Breast epithelium (tissue), 3 donors: ENCODE results near the gene VWA2.

Experiments
- POLR2A ChIP-seq: fragments of 450-650 bp; IDR thresholded peaks from one replicate; pipeline ENCODE4 v1.6.1; 2016; ENCODE audit warnings: antibody characterized with exemption, mild to moderate bottlenecking, moderate library complexity
- POLR2AphosphoS5 ChIP-seq, 3 donors: sonication (generic); formaldehyde crosslinking; IDR thresholded peaks; one replicate each; pipeline ENCODE4 v1.6.1; 2017; ENCODE audit warnings: antibody characterized with exemption in 3 of 3
- TF ChIP-seq, protein P1 (sequence below), 3 donors: fragments of 450-650 bp; IDR thresholded peaks; one replicate each; pipeline ENCODE4 v1.5.1; 2016 to 2017; ENCODE audit warnings: antibody characterized with exemption in 3 of 3, mild to moderate bottlenecking in 3 of 3, moderate library complexity in 3 of 3

DNA sequence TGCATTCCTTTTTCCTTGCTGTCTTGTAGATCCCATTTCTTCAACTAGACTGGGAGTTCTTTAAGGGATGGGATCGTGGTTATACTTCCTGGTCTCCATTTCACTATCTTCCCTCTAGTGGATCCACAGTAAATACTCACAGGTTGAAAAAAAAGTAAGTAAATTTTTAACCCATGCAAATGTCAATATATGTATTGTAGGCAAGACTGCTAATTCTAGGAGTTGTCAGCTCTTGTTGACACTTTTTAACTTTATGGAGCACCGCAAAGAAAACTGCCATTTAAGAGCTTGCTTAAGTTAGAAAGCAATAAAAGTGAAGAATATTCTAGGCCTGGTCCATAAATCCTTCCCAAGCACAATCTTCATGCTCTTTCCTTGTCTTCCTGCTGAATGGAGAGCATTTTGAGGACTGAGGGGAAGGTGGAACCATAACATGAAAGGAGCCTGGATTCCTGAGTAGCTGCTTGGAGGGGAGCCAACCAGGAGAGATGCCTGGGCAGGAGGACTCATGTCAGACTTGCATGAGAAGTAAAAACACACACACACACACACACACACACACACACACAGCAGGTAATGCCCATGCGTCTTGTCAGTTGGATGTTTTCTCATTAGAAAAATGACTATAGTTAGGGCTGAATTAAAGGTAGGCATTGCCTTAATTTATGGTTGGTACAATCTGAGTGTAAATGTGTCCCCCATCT lies 32.2 kb downstream of the VWA2 start:
- TF ChIP-seq POLR2AphosphoS5 (IDR thresholded peaks at IDR 0.05), result no peak
- TF ChIP-seq, protein P1, sequence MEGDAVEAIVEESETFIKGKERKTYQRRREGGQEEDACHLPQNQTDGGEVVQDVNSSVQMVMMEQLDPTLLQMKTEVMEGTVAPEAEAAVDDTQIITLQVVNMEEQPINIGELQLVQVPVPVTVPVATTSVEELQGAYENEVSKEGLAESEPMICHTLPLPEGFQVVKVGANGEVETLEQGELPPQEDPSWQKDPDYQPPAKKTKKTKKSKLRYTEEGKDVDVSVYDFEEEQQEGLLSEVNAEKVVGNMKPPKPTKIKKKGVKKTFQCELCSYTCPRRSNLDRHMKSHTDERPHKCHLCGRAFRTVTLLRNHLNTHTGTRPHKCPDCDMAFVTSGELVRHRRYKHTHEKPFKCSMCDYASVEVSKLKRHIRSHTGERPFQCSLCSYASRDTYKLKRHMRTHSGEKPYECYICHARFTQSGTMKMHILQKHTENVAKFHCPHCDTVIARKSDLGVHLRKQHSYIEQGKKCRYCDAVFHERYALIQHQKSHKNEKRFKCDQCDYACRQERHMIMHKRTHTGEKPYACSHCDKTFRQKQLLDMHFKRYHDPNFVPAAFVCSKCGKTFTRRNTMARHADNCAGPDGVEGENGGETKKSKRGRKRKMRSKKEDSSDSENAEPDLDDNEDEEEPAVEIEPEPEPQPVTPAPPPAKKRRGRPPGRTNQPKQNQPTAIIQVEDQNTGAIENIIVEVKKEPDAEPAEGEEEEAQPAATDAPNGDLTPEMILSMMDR (IDR thresholded peaks at IDR 0.05), result no peak
- no peak for TF ChIP-seq POLR2A
